ENCODE results near the gene SCARB1.

Gene SCARB1

DNA sequence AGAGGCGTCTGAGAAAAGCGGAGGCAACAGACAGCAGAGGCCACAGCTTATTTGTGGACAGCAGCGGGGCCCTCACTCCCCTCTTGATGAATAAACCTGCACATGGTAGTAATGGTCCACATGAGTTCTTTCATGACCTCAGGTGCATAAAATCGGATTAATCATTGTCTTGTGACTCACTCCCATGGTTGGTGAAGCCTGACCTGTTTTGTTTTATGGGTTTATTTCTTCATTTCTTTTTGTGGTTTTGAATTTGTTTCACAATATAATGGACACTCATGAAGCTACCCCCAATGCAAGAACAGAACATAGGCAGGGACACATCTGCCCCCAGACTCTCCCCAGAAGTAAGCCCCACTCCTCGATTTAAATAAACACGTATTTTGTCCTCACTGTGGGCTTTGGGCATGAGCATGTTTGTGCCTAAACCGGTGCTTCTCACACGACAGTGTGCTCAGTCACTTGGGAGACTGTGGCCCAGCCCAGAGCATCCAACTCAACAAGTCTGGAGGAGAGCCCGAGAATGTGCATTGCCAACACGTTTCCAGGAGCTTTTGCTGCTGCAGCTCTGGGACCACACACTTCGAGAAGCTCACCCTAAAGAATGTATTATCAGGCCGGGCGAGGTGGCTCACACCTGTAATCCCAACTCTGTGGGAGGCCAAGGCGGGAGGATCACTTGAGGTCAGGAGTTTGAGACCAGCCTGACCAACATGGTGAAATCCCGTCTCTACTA, 116.1 kb downstream of the SCARB1 start:
- Histone ChIP-seq H3K4me3 (no peak overlapping the region), H3K27ac (peak overlapping the region in 1 of 2 donors; percentile 94)
- TF ChIP-seq, protein P1, sequence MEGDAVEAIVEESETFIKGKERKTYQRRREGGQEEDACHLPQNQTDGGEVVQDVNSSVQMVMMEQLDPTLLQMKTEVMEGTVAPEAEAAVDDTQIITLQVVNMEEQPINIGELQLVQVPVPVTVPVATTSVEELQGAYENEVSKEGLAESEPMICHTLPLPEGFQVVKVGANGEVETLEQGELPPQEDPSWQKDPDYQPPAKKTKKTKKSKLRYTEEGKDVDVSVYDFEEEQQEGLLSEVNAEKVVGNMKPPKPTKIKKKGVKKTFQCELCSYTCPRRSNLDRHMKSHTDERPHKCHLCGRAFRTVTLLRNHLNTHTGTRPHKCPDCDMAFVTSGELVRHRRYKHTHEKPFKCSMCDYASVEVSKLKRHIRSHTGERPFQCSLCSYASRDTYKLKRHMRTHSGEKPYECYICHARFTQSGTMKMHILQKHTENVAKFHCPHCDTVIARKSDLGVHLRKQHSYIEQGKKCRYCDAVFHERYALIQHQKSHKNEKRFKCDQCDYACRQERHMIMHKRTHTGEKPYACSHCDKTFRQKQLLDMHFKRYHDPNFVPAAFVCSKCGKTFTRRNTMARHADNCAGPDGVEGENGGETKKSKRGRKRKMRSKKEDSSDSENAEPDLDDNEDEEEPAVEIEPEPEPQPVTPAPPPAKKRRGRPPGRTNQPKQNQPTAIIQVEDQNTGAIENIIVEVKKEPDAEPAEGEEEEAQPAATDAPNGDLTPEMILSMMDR (IDR thresholded peaks at IDR 0.05): no peak
- no peak for DNase-seq (ENCODE audit: low spot score)

DNA sequence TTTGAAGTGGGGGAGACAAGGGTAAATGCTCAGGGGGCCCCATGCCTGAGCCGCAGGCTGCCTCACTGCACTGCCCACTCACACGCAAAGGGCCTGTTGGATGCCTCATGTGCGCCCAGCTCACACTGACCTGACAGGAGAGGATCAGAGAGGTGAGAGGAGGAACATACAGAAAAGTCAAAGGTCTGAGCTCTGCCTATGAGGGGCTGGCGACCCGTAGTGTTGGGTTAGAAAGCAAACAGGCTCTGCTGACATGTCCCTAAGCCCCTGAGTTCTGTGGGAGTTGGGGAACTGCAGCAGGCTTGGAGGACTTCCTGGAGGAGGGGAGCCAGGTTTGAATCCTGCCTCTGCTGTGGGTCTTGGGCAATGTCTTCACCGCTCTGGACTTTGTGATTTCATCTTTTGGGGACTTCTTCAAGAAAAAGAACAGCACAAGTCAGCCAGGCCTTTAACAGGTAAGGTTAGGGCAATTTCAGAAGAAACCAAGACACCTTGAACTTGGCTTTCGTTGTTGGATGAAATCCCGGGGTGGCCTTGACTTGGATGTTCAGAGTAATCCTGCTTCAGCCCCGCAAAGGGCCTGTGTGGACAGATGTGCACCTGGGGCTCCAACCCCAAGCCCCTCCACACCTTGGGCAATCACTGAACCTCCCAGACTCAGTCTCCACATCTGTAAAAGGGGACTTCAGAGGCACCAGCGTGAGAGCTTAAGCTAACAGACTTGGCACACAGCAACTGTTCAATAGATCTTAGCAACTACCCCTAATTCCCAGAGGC, 116.8 kb downstream of the SCARB1 start:
- Histone ChIP-seq H3K27ac (peak overlapping the region; percentile 73 to 94), H3K4me3 (peak overlapping the region; percentile 44)
- TF ChIP-seq, protein P1 (IDR thresholded peaks at IDR 0.05): no peak
- no peak for DNase-seq (ENCODE audit: low spot score)

DNA sequence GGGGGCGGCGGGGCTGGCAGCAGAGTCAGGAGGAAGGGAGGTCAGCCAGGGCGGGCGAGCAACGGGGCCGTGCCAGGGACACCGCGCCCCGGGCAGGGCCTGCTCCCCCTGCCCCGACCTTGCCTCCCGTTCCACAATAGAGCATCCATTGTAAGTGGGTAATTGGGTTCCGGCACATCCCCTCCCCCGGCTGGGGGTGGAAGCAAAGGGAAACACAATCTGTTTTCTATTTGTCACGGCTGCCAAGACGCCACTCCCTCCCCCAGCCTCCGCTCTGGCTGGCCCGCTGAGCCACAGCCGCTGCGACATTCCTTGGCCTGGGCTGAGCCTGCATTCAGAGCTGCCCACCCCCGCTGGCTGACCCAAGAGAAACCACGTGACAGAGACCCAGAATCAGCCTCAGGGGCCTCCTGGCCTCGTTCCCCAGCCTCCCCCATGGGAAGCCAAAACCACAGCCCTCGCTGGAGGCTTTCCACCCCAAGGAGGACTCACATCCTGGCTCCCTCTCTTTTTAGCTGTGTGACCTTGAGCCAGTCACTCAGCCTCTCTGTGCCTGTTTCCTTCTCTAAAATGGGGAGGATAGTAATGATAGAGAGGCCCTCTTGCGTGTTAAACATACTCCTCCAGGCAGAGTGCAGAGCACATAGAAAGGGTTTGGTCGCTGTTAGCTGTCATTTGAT, 117.6 kb downstream of the SCARB1 start:
- TF ChIP-seq, protein P1 (IDR thresholded peaks at IDR 0.05): no peak
- peak; percentile 97 for DNase-seq (ENCODE audit: low spot score)

DNA sequence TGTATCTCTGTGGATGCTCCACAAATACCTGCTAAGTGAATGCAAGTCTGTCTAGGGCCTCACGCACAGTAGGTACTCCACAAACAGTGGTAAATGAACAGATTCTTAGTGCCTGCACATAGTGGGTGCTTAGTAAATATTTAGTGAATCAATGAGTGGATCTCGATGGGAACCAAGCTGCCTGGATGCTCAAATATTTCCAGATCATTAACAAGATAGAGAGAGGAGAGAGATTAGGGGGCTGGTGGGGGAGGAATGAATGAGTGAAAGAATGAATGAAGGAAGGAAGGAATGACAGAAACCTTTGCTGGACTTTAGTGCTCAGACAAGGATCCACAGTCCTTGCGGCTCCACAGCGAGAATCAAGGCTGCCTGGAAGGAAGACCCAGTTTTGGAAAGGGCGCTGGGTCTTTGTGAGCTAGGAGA, 118.2 kb downstream of the SCARB1 start:
- DNase-seq (ENCODE audit: low spot score): no peak
- TF ChIP-seq, protein P1 (IDR thresholded peaks at IDR 0.05): no peak
- H3K27ac ChIP-seq: peak overlapping the region; percentile 73 to 94
- peak overlapping the region; percentile 44 for H3K4me3 ChIP-seq

More for the DNA sequence above, 117.6 kb downstream of the SCARB1 start:
- peak overlapping the region; percentile 73 to 94 for H3K27ac ChIP-seq
- peak overlapping the region; percentile 44 for H3K4me3 ChIP-seq

DNA sequence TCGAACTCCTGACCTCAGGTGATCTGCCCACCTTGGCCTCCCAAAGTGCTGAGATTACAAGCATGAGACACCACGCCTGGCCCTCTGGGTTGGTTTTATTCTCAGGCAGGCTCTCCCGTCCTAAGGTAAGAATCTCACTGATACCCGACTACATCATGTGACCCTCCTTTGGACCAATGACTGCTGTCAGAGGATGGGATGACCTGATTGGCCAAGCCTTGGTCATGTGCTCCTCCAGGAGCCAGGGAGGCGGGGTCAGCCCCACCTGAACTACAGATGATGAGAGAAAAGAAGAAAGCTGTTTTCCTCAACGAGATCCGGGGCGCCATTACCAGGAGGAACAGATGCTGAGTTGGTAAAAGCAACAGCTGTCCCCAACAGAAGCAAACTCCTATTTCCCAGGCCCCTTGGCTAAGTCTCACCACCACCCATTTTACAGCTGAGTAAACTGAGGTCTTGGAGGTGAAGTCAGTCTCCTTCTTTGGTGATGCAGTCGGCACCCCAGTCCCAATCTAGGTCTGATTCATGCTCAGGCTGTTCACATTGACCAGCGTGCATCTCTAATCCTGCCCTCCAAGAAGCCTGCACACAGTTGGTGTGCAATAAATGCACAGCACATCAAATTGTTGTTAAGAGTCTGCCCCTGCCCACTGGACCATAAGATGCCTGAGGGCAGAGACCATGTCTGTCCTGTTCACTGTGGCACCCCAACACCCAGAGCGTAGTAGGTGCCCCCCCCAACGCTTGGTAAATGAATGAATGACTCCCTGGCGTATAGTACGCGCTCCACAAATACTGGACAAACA, 118.8 kb downstream of the SCARB1 start:
- H3K4me3 ChIP-seq: no peak overlapping the region
- H3K27ac ChIP-seq: peak overlapping the region; percentile 73 to 94
- TF ChIP-seq, protein P1 (IDR thresholded peaks at IDR 0.05): no peak
- no peak for DNase-seq (ENCODE audit: low spot score)

DNA sequence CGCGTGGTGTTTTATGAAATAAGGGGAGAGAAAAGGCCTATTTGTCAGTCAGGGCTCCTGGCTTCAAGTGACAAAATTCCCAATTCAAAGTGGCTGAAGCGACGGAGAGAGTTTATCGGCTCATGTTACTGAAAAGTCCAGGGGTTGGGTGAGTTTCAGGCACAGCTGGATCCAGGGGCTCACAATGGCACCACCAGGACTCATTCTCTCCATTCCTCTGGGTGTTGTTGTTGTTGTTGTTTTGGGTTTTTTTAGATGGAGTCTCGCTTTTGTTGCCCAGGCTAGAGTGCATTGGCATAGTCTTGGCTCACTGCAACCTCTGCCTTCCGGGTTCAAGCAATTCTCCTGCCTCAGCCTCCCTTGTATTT, 119.4 kb downstream of the SCARB1 start:
- Histone ChIP-seq H3K4me3 (no peak overlapping the region), H3K27ac (peak overlapping the region in 1 of 2 donors; percentile 94)
- TF ChIP-seq, protein P1 (IDR thresholded peaks at IDR 0.05): no peak
- no peak for DNase-seq (ENCODE audit: low spot score)
